GM23338 (cell line): ENCODE results near the gene SPATA25. TPM values are rescaled to one million over a fixed set of nuclear protein-coding genes. Genes with fewer than 3 reads are reported as not detected.
A peak's percentile ranks its signal among the peaks of the same experiment; 100 is the strongest.

Source experiments
- ATAC-seq: fragments of 200-7000 bp; cut with Tn5 transposase; 3 replicates; pipeline ENCODE4 v1.9.1; 2020
- DNase-seq: peaks from one replicate; pipeline ENCODE4 v3.0.0-alpha.2; 2015; ENCODE audit warnings: low spot score
- H2AFZ ChIP-seq: fragments of 200-600 bp; sonication (generic); 2 replicates; pipeline ENCODE4 v1.8.0; 2016; ENCODE audit warnings: antibody characterized with exemption, mild to moderate bottlenecking, moderate library complexity
- H3F3A ChIP-seq: fragments of 200-600 bp; sonication (generic); replicated peaks from 2 replicates; pipeline ENCODE4 v1.8.0; 2017; ENCODE audit warnings: antibody characterized with exemption, mixed run types, low read depth
- H3K27ac ChIP-seq: fragments of 200-600 bp; sonication (generic); 2 replicates; pipeline ENCODE4 v1.6.1; 2016; ENCODE audit warnings: low read depth
- H3K27me3 ChIP-seq: fragments of 200-600 bp; sonication (generic); 2 replicates; pipeline ENCODE4 v1.8.0; 2016; ENCODE audit warnings: mild to moderate bottlenecking, mixed run types, moderate library complexity; ENCODE audit not compliant: insufficient read depth
- H3K36me3 ChIP-seq: fragments of 200-600 bp; sonication (generic); 2 replicates; pipeline ENCODE4 v1.8.0; 2016; ENCODE audit warnings: mild to moderate bottlenecking; ENCODE audit not compliant: insufficient read depth
- H3K4me1 ChIP-seq: fragments of 200-600 bp; sonication (generic); 2 replicates; pipeline ENCODE4 v1.8.0; 2016; ENCODE audit warnings: mild to moderate bottlenecking, moderate library complexity; ENCODE audit not compliant: insufficient read depth
- H3K4me2 ChIP-seq: fragments of 200-600 bp; sonication (generic); 2 replicates; pipeline ENCODE4 v1.7.1; 2017; ENCODE audit warnings: mixed run types
- H3K4me3 ChIP-seq: fragments of 200-600 bp; sonication (generic); 2 replicates; pipeline ENCODE4 v1.6.1; 2016; ENCODE audit warnings: mixed run types
- H3K79me2 ChIP-seq: fragments of 200-600 bp; sonication (generic); replicated peaks from 2 replicates; pipeline ENCODE4 v1.8.0; 2017; ENCODE audit warnings: mild to moderate bottlenecking; ENCODE audit not compliant: insufficient read depth
- H3K9me2 ChIP-seq: fragments of 200-600 bp; sonication (generic); 2 replicates; pipeline ENCODE4 v1.8.0; 2017; ENCODE audit not compliant: insufficient read depth
- H4K20me1 ChIP-seq: fragments of 200-600 bp; sonication (generic); replicated peaks from 2 replicates; pipeline ENCODE4 v1.8.0; 2017; ENCODE audit warnings: mild to moderate bottlenecking; ENCODE audit not compliant: insufficient read depth
- H3K27ac Mint-ChIP-seq: 2 replicates; pipeline ENCODE4 v1.8.0; 2020; ENCODE audit warnings: inconsistent platforms, mild to moderate bottlenecking, moderate library complexity, mixed read lengths
- H3K27me3 Mint-ChIP-seq: 3 replicates; pipeline ENCODE4 v1.8.0; 2022; ENCODE audit warnings: low read depth, mild to moderate bottlenecking, moderate library complexity, mixed read lengths, inconsistent platforms; ENCODE audit not compliant: insufficient read depth, poor library complexity
- H3K36me3 Mint-ChIP-seq: 3 replicates; pipeline ENCODE4 v1.8.0; 2021; ENCODE audit warnings: low read depth, mild to moderate bottlenecking, inconsistent platforms, moderate library complexity, mixed read lengths
- H3K4me1 Mint-ChIP-seq: 3 replicates; pipeline ENCODE4 v1.8.0; 2020; ENCODE audit warnings: mild to moderate bottlenecking, inconsistent platforms, mixed read lengths
- H3K4me3 Mint-ChIP-seq: 3 replicates; pipeline ENCODE4 v1.8.0; 2021; ENCODE audit warnings: moderate library complexity, mild to moderate bottlenecking, inconsistent platforms, mixed read lengths
- H3K9me3 Mint-ChIP-seq: 3 replicates; pipeline ENCODE4 v1.8.0; 2020; ENCODE audit warnings: moderate library complexity, mild to moderate bottlenecking, inconsistent platforms, mixed read lengths
- CREB1 ChIP-seq: fragments of 250-450 bp; sonication (Bioruptor Pico); IDR thresholded peaks from 2 replicates; pipeline ENCODE4 v1.5.0; 2020; ENCODE audit warnings: low read depth, mild to moderate bottlenecking, moderate library complexity
- EZH2phosphoT487 ChIP-seq: fragments of 200-600 bp; sonication (generic); IDR thresholded peaks from one replicate; pipeline ENCODE4 v1.8.1; 2018; ENCODE audit warnings: antibody characterized with exemption; ENCODE audit not compliant: unreplicated experiment
- ZNF114 ChIP-seq: fragments of 250-450 bp; sonication (Bioruptor Pico); IDR thresholded peaks from 2 replicates; pipeline ENCODE4 v1.5.0; 2020; ENCODE audit warnings: mild to moderate bottlenecking, moderate library complexity
- ZNF331 ChIP-seq: fragments of 250-450 bp; sonication (Bioruptor Pico); IDR thresholded peaks from 2 replicates; pipeline ENCODE4 v1.5.0; 2020; ENCODE audit warnings: low read depth, mild to moderate bottlenecking, moderate library complexity
- ZNF462 ChIP-seq: fragments of 250-450 bp; sonication (Bioruptor Pico); IDR thresholded peaks from 2 replicates; pipeline ENCODE4 v1.5.0; 2020; ENCODE audit warnings: mild to moderate bottlenecking, moderate library complexity
- polyA plus RNA-seq: library from polyadenylated mRNA; unstranded; fragments of >200 nt; fragmentation: Nextera tagmentation; extraction: Ambion mirVana; gene quantifications from 2 replicates; pipeline ENCODE4 v1.2.1, GENCODE V29; 2016
- total RNA-seq: library from RNA; depleted of rRNA; stranded (reverse); fragments of >200 nt; shearing (Covaris generic); gene quantifications from 2 replicates; pipeline ENCODE4 v1.2.3, GENCODE V29; 2014

Gene SPATA25
- total and polyA plus RNA-seq, 2 experiments from 2014 or later, result 7.5 TPM; not detected in 1

GRCh38 chr20:45925821-45926506 is 38.5 kb upstream of the SPATA25 start (continued):
- no peak for TF ChIP-seq ZNF462 (CRISPR knock-in tag)
- TF ChIP-seq CREB1 (CRISPR knock-in tag), result no peak
- no peak for TF ChIP-seq EZH2phosphoT487

GRCh38 chr20:45924391-45925261 is 37.2 kb upstream of the SPATA25 start:
- Histone ChIP-seq H3K36me3 (no peaks in the 10 kb centered on the region), H2AFZ (no peak overlapping the region), H4K20me1 (no peaks in the 10 kb centered on the region), H3K4me3 (no peak overlapping the region), H3K4me2 (no peak overlapping the region), H3K79me2 (no peaks in the 10 kb centered on the region), H3K9me2 (no peaks in the 10 kb centered on the region), H3F3A (no peaks in the 10 kb centered on the region), H3K4me1 (no peaks in the 10 kb centered on the region), H3K27ac (no peak overlapping the region), H3K27me3 (no peaks in the 10 kb centered on the region)
- ATAC-seq (peak; percentile 13; the same call in 1 of the 3 replicates), DNase-seq (no peak)
- Mint-ChIP-seq H3K36me3 (no peaks in the 10 kb centered on the region), H3K4me1 (peaks cover 25% of the 10 kb centered on the region), H3K27me3 (peaks cover 7% of the 10 kb centered on the region), H3K4me3 (no peak overlapping the region), H3K9me3 (no peaks in the 10 kb centered on the region), H3K27ac (no peak overlapping the region)
- TF ChIP-seq ZNF114 (CRISPR knock-in tag) (no peak), CREB1 (CRISPR knock-in tag) (no peak), EZH2phosphoT487 (no peak), ZNF331 (no peak), ZNF462 (CRISPR knock-in tag) (no peak)
